Activated CD4-positive, CD25-positive, alpha-beta regulatory T cell treated with anti-CD3 and anti-CD28 coated beads, Interleukin-2, amount 50 U/mL, for 16 hours (primary cell): ENCODE data around the gene ANKRD6.

Source experiments
- DNase-seq: peaks from one replicate; pipeline ENCODE4 v3.0.0-alpha.2; 2020; ENCODE audit warnings: low read depth, low spot score

The ANKRD6 gene

DNA sequence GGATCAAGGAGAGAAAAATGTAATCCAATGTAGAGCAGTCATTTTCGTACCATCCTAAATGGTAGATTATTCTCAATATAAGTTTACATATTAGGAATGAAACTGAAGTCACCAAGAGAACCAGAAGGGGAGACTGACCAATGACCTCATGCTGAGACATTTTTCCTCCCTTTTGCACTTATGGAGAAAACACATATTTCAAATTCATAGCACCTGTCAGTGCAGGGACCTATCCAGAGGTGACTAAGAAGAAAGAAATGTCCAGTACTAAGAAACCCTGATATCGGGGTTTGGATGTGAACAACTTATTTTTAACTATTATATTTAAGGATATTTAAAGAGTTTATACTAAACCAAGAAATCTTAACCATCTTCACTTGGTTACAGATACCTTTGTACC is 222.2 kb downstream of the ANKRD6 start:
- DNase-seq: no peak

GRCh38 chr6:89657445-89658158 is 224.7 kb downstream of the ANKRD6 start:
- no peak for DNase-seq

GRCh38 chr6:89660981-89661380 is 228.0 kb downstream of the ANKRD6 start:
- no peak for DNase-seq

DNA sequence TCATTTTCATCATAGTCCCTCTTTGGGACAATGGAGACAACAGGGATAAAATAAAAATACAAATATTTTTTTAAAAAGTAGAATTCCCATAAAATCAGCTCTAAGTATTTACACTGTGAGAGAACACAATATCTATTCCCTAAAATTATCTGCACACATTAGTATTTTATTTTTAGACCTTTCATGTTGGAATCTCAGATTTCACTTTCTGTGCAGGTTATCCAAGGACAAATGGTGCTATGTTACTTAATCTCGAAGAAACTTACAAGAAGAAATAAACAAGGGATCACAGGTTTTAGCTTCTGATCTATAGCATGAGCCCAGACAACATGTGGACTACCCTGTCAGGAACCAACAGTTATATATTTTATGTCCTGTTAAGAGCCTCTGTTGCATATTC is 228.6 kb downstream of the ANKRD6 start:
- no peak for DNase-seq

DNA sequence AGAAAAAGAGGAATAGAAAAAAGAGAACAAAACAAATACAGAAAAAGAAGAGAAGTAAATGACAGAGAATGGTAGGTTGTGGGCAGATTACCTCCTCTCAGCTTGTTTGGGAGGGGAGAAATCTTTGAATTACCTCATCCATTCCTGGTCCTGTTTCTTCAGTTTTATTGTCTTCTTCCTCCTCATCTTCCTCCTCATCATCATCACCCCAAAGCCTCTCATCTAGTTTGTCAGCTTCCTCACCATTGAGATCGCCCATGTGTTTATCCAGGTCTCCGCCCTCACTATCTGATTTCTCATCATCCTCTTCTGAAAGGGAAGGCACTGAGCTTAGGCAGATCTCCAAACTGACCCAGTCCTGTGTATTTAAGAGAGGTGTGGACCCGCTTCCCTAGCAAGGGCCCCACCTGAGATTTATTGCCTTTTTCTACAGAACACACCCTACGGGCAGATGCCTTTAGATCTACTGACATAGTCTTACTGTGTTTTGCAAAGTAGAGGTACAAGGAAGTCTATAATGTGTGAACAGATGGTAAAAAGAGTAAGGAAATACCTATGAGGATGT is 229.8 kb downstream of the ANKRD6 start:
- DNase-seq: no peak

GRCh38 chr6:89667872-89668556 is 235.1 kb downstream of the ANKRD6 start:
- DNase-seq: no peak

- DNase-seq: no peak
These were observed 236.1 kb downstream of the ANKRD6 start for GRCh38 chr6:89669002-89669401.

GRCh38 chr6:89670935-89671565 is 238.1 kb downstream of the ANKRD6 start:
- DNase-seq: no peak

DNA sequence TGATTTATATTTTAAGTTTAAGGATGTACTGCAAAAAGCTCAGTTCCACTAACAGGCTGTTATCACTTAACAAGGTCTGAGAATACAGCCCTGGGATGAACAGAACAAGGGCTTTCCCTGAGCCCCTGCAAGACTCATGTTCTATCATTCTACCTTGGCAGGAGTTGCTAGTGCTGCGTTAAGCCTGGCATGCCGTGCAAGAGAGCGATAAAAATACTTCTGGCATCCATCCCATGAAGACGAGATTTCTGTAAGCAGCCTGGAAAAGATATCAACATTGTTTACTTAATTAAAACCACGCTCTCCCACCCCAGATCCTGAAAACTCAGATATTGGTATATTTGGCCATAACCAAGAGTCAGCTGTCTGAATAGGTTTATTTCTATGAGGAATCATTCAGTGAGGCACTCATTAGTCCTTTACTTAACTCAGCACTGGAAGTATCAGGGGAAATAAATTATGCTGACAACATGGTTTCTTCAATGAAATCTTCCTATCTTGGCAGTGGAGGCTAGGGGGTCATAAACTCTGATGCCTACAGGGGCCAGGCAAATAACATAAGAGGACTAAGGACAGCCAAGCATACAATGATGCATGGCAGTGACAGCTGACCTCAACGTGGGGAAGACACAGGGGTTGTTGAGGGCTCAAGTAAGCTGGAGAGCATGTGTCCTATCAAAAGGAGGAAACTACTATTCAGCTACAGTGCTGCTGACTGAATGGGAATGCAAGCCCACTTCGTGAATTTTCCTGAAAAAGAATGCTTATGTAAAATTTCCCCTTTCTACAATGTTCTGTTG is 243.2 kb downstream of the ANKRD6 start:
- no peak for DNase-seq

GRCh38 chr6:89678531-89678930 is 245.6 kb downstream of the ANKRD6 start:
- DNase-seq: no peak

DNA sequence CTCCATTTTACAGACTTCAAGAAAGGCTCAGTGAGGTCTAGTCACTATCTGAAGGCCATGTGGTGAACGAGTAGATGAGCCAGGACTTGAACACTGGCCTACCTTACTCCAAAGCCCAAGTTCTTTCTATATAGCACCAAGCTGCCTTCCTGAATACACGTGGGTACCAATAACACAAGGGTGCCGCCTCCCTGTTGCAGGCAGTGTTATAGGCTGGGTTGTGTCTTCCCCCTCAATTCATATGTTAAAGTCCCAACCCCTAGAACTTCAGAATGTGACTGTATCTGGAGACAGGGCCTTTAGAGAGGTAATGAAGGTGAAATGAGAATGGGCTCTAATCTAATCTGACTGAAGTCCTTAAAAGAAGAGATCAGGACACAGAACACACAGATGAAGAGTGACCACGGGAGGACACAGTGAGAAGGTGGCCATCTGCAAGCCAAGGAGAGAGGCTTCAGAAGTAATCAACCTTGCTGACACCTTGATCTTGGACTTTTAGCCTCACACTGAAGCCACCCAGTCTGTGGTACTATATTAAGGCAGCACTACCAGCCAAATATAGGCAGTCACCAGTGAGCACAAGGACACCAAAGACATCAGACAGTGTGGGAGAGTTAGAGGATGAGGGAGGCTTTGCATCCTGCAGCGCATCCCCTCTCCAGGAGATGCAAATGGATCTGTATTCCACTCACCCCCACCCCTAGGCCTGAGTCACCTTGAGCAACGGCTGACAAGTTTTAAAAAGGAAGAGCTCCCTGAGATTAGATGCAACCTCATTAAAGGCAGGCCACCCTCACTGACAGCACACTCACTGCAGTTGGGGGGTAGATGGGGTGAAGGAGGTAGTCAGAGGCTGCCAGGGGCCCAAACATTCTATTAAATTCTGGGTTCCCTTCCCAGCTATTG is 246.5 kb downstream of the ANKRD6 start:
- no peak for DNase-seq

DNA sequence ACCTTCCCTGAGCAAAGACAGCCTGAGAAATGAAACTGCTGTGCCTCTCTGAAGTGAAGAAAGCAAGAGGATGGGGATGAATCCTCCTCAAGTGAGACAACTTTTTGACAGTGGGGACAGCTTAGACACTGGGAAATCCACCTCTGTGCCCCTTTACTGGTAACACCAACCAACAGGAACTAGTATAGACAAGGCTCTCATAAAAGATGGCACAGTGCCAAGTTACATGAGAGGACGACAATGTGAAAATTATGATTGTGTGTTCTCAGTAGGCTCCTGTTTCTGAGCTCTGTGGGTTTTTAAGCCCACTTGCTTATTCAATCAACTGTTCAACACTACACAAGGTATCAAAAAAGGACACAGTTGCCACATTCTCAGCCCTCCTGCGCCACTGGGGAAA is 247.2 kb downstream of the ANKRD6 start:
- no peak for DNase-seq

DNA sequence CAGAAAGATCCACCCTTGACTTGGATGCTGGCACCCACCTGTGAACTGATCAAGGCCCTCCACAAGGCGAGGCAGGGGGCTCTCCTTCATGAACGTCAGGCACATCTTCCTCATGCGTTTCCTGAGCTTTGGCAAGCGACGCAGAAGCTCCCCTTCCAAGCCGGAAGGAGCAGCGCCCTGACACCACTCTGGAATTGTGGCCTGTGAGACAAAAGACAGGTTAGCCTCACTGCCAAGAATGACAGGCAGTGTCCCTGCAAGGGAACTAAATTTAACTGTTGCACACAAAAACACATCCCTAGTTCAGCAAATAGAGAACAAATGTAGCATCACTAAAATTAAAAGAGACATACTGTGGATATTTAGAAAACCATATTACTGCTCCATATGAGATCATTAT is 247.6 kb downstream of the ANKRD6 start:
- no peak for DNase-seq

DNA sequence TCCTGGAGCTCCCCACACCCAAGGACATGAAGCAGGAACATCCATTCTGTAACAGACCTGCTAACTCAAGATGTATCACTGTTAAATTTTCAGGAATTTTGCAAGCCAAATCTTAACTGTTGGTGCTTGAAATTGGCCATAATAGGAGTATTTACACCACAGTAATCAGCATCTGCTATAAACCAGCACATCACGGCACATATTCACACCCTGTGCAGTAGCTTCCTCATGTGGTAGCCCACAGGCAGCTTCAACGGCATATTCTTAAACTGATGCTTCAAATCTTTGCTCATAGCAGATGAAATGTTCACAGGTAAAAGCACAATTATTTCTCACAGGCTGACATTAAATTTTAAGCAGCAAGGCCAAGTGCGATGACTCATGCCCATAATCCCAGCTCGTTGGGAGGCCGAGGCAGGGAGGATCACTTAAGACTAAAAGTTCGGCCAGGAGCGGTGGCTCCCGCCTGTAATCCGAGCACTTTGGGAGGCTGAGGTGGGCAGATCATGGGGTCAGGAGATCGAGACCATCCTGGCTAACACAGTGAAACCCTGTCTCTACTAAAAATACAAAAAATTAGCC is 249.1 kb downstream of the ANKRD6 start:
- DNase-seq: no peak

DNA sequence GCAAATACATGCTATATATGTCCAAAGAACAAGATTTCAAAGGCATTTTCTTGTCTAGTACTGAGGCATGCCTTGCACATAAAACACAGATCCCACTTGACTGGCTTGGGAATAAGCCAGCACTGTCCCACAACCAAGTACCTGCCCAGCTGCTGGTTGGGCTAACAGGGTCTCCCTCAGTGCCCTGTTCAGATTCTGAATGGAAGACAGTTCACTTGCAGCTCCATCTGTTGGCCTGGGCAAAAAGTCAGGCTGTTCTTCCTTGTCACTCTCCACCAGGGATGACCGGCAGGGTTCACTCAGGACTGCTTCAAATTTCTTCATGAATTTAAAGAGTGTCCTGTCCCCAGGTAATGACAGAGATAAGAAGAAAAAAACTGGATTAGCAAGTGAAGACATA is 250.0 kb downstream of the ANKRD6 start:
- DNase-seq: no peak
